ENCODE results near the gene CCDC190. TPM values are rescaled to one million over a fixed set of nuclear protein-coding genes. Genes with fewer than 3 reads are reported as not detected.

CCDC190 gene
- total and polyA plus RNA-seq, 2 of the 4 experiments (the other 2 are of a cell fraction) = 0.10 to 0.36 TPM

DNA sequence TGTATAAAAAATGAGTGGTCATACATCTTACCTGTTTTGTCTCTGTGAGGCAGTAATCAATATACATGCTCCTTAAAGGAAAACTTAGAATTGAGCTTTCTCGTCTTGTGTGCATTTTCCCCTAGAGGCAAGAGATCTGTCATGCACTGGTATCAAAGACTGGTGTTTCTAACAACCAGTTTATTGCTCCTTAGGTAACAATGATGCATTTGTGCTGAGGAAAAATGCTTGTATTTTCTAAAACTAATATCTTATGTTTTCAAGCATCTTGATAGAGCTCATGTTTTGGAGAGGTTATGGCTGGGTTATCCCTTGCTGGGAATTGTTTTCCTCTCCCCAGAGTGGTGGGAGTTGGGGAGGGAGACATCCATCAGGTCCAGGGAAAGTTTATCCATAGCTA lies 23.9 kb upstream of the CCDC190 start:
- TF ChIP-seq RFX5 (IDR thresholded peaks at IDR 0.05; ENCODE audit: low read depth, low read length) (no peak), POLR2A (IDR thresholded peaks at IDR 0.05; ENCODE audit: low read depth, low read length) (no peak), NFE2L2 (IDR thresholded peaks at IDR 0.05; ENCODE audit: low read depth, low read length) (no peak), MAFK (IDR thresholded peaks at IDR 0.05; ENCODE audit: low read depth, low read length) (no peak), USF2 (IDR thresholded peaks at IDR 0.05; ENCODE audit: low read depth, low read length) (no peak)
- no peak overlapping the region for H3K4me2 ChIP-seq (ENCODE audit: low read depth, low read length)
- in situ Hi-C loops (cut with MboI; ENCODE audit: low sequenced_read_pairs) = no loop called here

More for the DNA sequence above, 23.9 kb upstream of the CCDC190 start:
- no peak overlapping the region for H4K5ac ChIP-seq (ENCODE audit: low read depth, low read length)
- DNase-seq (no peak), ATAC-seq (ENCODE audit: low read depth) (no peak)
- H3K18ac ChIP-seq (ENCODE audit: low read depth, low read length) = no peak overlapping the region
- ChIA-PET CTCF (interaction anchor here (0.6 to 1.5 kb wide), 3 partner anchors 184 to 283 kb away, joined by 3 to 6 read pairs (median 5); partner anchors contain the start of gene RGS4), POLR2A (ENCODE audit: unreplicated experiment) (no interaction called here)
- no peak overlapping the region for H3K4ac ChIP-seq (ENCODE audit: low read depth, low read length)
- H3K79me1 ChIP-seq (ENCODE audit: low read depth in 1 of 2, low read length in 2 of 2) = no peaks in the 10 kb centered on the region
- no peak overlapping the region for H4K8ac ChIP-seq (ENCODE audit: low read depth in 2 of 2, low read length in 2 of 2)
- no peak overlapping the region for H2BK15ac ChIP-seq (ENCODE audit: low read depth, low read length)
- WGBS, 2 experiments (ENCODE audit: extremely low coverage in 2 of 2, insufficient read length in 1 of 2) = 100% methylated on average over 1 of the region's 1 CpG; no CpG with 5 or more reads in 1 of the 2 experiments
- dilution Hi-C loops (cut with HindIII; ENCODE audit: low sequenced_read_pairs, unreplicated experiment) (no loop called here), intact Hi-C loops (cut with micrococcal nuclease) (no loop called here)
- no peak overlapping the region for H3K9ac ChIP-seq (ENCODE audit: low read depth, low read length)
- no peak overlapping the region for H2BK120ac ChIP-seq (ENCODE audit: low read depth, low read length)
- H2BK5ac ChIP-seq (ENCODE audit: low read depth, low read length, poor library complexity, severe bottlenecking) = no peak overlapping the region
- H3K9me3 ChIP-seq (ENCODE audit: control insufficient read depth, insufficient read depth, low read length) = no peaks in the 10 kb centered on the region
- no peaks in the 10 kb centered on the region for H4K20me1 ChIP-seq (ENCODE audit: insufficient read depth, low read length)
- H3K56ac ChIP-seq (ENCODE audit: extremely low read depth, insufficient read depth, low read length) = no peak overlapping the region
- no peak overlapping the region for H3K23ac ChIP-seq (ENCODE audit: low read depth, low read length)
- no peak overlapping the region for H2AK5ac ChIP-seq (ENCODE audit: low read depth, low read length)
- no peaks in the 10 kb centered on the region for H3K36me3 ChIP-seq (ENCODE audit: control insufficient read depth, insufficient read depth, low read length)
- H3K4me3 ChIP-seq (ENCODE audit: insufficient read depth, low read depth, low read length) = no peak overlapping the region
- no peaks in the 10 kb centered on the region for H3K9me1 ChIP-seq (ENCODE audit: insufficient read depth, low read length)
- no peak overlapping the region for H3K27ac ChIP-seq (ENCODE audit: insufficient read depth, low read length)
- H3K14ac ChIP-seq (replicated peaks; ENCODE audit: low read depth, low read length) = no peak overlapping the region
- no peak overlapping the region for H2AK9ac ChIP-seq (replicated peaks; ENCODE audit: low read depth, low read length, poor library complexity)
- H3K4me1 ChIP-seq (ENCODE audit: control insufficient read depth, insufficient read depth, low read length) = no peaks in the 10 kb centered on the region
- H2AFZ ChIP-seq (replicated peaks; ENCODE audit: low read length, poor library complexity) = no peak overlapping the region
- H4K91ac ChIP-seq (ENCODE audit: insufficient read depth, low read depth, low read length) = no peak overlapping the region
- BruUV-seq (replicated peaks) = no TSS peak
- no peaks in the 10 kb centered on the region for H3K27me3 ChIP-seq (ENCODE audit: control insufficient read depth, insufficient read depth, low read length)
- no peak overlapping the region for H2BK20ac ChIP-seq (ENCODE audit: low read depth, low read length)

Measured in IMR-90 (cell line).